Activated CD8-positive, alpha-beta T cell treated with anti-CD3 and anti-CD28 coated beads for 36 hours (primary cell): ENCODE measurements around the gene COL8A1. TPM values are rescaled to one million over a fixed set of nuclear protein-coding genes. Genes with fewer than 3 reads are reported as not detected.

Experiments
- ATAC-seq: fragments of 200-7000 bp; cut with Tn5 transposase; one replicate; pipeline ENCODE4 v1.10.0; 2021; ENCODE audit warnings: mild to moderate bottlenecking, moderate library complexity
- CTCF ChIA-PET: fragments of 350-600 bp; sonication (Branson Sonifier 250); formaldehyde crosslinking; loops from one replicate; lab custom pipeline; 2021; ENCODE audit warnings: antibody characterized with exemption; lab: Charles Lee
- POLR2A ChIA-PET: fragments of 350-600 bp; sonication (Branson Sonifier 250); formaldehyde crosslinking; loops from one replicate; lab custom pipeline; 2021; ENCODE audit warnings: antibody characterized with exemption; lab: Charles Lee
- DNase-seq: peaks from one replicate; pipeline ENCODE4 v3.0.0-alpha.2; 2020
- H3K27ac Mint-ChIP-seq: one replicate; pipeline ENCODE4 v1.8.0; 2021; ENCODE audit warnings: mild to moderate bottlenecking, mixed read lengths
- H3K27me3 Mint-ChIP-seq: one replicate; pipeline ENCODE4 v1.8.0; 2021; ENCODE audit warnings: mixed read lengths
- H3K36me3 Mint-ChIP-seq: one replicate; pipeline ENCODE4 v1.8.0; 2021; ENCODE audit warnings: low read depth, mixed read lengths
- H3K4me1 Mint-ChIP-seq: one replicate; pipeline ENCODE4 v1.8.0; 2021; ENCODE audit warnings: low read depth, mixed read lengths
- H3K4me3 Mint-ChIP-seq: one replicate; pipeline ENCODE4 v1.8.0; 2021; ENCODE audit warnings: mild to moderate bottlenecking, moderate library complexity, mixed read lengths
- H3K9me3 Mint-ChIP-seq: one replicate; pipeline ENCODE4 v1.8.0; 2021; ENCODE audit warnings: mixed read lengths
- intact Hi-C: fragments of 100-400 bp; cut with micrococcal nuclease; formaldehyde crosslinking; loops from one replicate; pipeline ENCODE4 v1.10.0; 2022
- total RNA-seq, 2 experiments: library from RNA; stranded (reverse); gene quantifications; one replicate each; pipeline ENCODE4 v1.2.3, GENCODE V29; 2021
- TF ChIP-seq, protein P1 (sequence below): fragments of 200-600 bp; IDR thresholded peaks from one replicate; pipeline ENCODE4 v1.8.0; 2022; ENCODE audit warnings: antibody characterized with exemption, mild to moderate bottlenecking

The COL8A1 gene
- total RNA-seq, 2 experiments from 2014 or later = not detected

GRCh38 chr3:99678023-99678422, 39.6 kb downstream of the COL8A1 start:
- H3K4me3 Mint-ChIP-seq = no peak overlapping the region

DNA sequence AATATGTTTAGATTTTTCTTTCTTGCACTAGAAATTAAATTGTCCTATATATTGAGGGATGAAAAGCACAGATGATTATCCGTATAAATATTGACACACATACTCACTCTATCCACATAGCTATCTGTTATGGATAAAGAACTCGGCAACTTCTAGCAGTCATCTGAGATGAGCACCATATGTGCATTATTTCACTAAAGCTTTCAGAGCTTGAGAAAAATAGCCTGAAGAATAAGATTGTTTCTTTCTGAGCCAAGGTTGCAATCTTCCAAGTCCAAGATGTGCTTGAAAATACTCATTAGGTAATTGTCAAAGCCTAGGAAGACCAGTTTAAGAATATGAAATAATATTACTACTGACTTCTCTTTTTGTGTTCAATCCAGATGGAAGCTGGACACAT, 40.5 kb downstream of the COL8A1 start:
- intact Hi-C loops = no loop called here
- no peak for ATAC-seq
- Mint-ChIP-seq H3K9me3 (no peaks in the 10 kb centered on the region), H3K27ac (no peak overlapping the region), H3K36me3 (no peaks in the 10 kb centered on the region), H3K4me3 (no peak overlapping the region), H3K4me1 (no peaks in the 10 kb centered on the region), H3K27me3 (peaks cover 5% of the 10 kb centered on the region)
- ChIA-PET POLR2A (no interaction called here), CTCF (no interaction called here)
- DNase-seq = no peak
- TF ChIP-seq, protein P1, sequence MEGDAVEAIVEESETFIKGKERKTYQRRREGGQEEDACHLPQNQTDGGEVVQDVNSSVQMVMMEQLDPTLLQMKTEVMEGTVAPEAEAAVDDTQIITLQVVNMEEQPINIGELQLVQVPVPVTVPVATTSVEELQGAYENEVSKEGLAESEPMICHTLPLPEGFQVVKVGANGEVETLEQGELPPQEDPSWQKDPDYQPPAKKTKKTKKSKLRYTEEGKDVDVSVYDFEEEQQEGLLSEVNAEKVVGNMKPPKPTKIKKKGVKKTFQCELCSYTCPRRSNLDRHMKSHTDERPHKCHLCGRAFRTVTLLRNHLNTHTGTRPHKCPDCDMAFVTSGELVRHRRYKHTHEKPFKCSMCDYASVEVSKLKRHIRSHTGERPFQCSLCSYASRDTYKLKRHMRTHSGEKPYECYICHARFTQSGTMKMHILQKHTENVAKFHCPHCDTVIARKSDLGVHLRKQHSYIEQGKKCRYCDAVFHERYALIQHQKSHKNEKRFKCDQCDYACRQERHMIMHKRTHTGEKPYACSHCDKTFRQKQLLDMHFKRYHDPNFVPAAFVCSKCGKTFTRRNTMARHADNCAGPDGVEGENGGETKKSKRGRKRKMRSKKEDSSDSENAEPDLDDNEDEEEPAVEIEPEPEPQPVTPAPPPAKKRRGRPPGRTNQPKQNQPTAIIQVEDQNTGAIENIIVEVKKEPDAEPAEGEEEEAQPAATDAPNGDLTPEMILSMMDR = no peak

More at GRCh38 chr3:99678023-99678422, 39.6 kb downstream of the COL8A1 start:
- H3K4me1 Mint-ChIP-seq = no peaks in the 10 kb centered on the region
- no peak overlapping the region for H3K27ac Mint-ChIP-seq
- POLR2A ChIA-PET = no interaction called here
- CTCF ChIA-PET = no interaction called here
- intact Hi-C loops = no loop called here
- peaks cover 6% of the 10 kb centered on the region for H3K27me3 Mint-ChIP-seq
- TF ChIP-seq, protein P1 = no peak
- H3K36me3 Mint-ChIP-seq = no peaks in the 10 kb centered on the region
- H3K9me3 Mint-ChIP-seq = no peaks in the 10 kb centered on the region
- ATAC-seq = no peak
- no peak for DNase-seq

GRCh38 chr3:99681512-99681911, 43.1 kb downstream of the COL8A1 start:
- H3K9me3 Mint-ChIP-seq = no peaks in the 10 kb centered on the region
- ChIA-PET CTCF (no interaction called here), POLR2A (no interaction called here)
- H3K27me3 Mint-ChIP-seq = peaks cover 5% of the 10 kb centered on the region
- no peaks in the 10 kb centered on the region for H3K4me1 Mint-ChIP-seq
- intact Hi-C loops = no loop called here
- no peak for DNase-seq
- TF ChIP-seq, protein P1 = no peak
- no peak overlapping the region for H3K4me3 Mint-ChIP-seq
- H3K27ac Mint-ChIP-seq = no peak overlapping the region
- H3K36me3 Mint-ChIP-seq = no peaks in the 10 kb centered on the region
- no peak for ATAC-seq

DNA sequence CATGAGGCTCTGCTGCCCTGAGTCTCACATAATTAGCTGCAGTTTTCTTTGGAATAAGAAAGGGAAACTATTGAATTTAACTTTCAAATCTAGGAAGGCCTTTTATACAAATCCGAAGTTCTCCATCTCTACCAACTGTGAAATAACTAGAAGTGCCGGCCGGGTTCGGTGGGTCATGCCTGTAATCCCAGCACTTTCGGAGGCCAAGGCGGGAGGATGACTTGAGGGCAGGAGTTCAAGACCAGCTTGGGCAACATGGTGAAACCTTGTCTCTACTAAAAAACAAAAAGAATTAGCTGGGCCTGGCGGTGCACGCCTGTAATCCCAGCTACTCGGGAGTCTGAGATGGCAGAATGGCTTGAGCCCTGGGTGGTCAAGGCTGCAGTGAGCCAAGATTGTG, 43.6 kb downstream of the COL8A1 start:
- DNase-seq (no peak), ATAC-seq (no peak)
- no peaks in the 10 kb centered on the region for H3K36me3 Mint-ChIP-seq
- intact Hi-C loops = no loop called here
- H3K4me3 Mint-ChIP-seq = no peak overlapping the region
- no peaks in the 10 kb centered on the region for H3K4me1 Mint-ChIP-seq
- peaks cover 6% of the 10 kb centered on the region for H3K27me3 Mint-ChIP-seq
- H3K27ac Mint-ChIP-seq = no peak overlapping the region
- TF ChIP-seq, protein P1 = no peak
- ChIA-PET POLR2A (no interaction called here), CTCF (no interaction called here)
- H3K9me3 Mint-ChIP-seq = no peaks in the 10 kb centered on the region

DNA sequence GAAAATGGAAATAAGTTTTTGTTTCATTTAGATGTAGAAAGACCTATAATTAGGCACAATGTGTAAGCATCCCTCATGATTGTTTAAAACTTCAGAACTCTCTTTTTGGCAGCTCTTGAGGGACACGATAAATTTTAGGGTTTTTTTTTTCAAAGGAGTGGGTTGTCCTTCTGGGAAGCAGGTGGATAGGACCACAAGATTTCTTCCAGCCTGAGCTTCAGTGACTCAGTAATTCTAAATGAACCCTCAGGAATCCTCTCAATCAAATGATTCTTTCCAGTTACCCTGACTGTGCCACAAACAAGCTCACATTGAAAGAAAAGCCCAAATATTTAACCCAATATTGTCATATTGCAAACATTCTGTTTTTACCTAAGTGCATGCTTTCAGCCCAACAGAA, 45.1 kb downstream of the COL8A1 start:
- no peak overlapping the region for H3K4me3 Mint-ChIP-seq
- intact Hi-C loops = no loop called here
- DNase-seq (no peak), ATAC-seq (no peak)
- CTCF ChIA-PET = interaction anchor here (0.8 kb wide), 1 partner anchor 14 kb away, joined by 3 read pairs; no protein-coding TSS in a partner anchor
- no peaks in the 10 kb centered on the region for H3K9me3 Mint-ChIP-seq
- no peaks in the 10 kb centered on the region for H3K36me3 Mint-ChIP-seq
- H3K27me3 Mint-ChIP-seq = peaks cover 9% of the 10 kb centered on the region
- no peak overlapping the region for H3K27ac Mint-ChIP-seq
- TF ChIP-seq, protein P1 = no peak
- POLR2A ChIA-PET = interaction anchor here (0.7 kb wide), 1 partner anchor 9 kb away, joined by 3 read pairs; no protein-coding TSS in a partner anchor
- no peaks in the 10 kb centered on the region for H3K4me1 Mint-ChIP-seq
